PC-3 (cell line): ENCODE measurements around the gene RDH12.

Source experiments
- EZH2phosphoT487 ChIP-seq: fragments of 300-600 bp; sonication (generic); IDR thresholded peaks from 2 replicates; pipeline ENCODE4 v1.6.1; 2018; ENCODE audit warnings: mild to moderate bottlenecking, antibody characterized with exemption, low read length, borderline replicate concordance
- TF ChIP-seq, protein P1 (sequence below): fragments of 300-600 bp; sonication (generic); conservative IDR thresholded peaks from 2 replicates; pipeline ENCODE4 v1.5.1; 2017; ENCODE audit warnings: antibody characterized with exemption, low read depth, mild to moderate bottlenecking, low read length

DNA sequence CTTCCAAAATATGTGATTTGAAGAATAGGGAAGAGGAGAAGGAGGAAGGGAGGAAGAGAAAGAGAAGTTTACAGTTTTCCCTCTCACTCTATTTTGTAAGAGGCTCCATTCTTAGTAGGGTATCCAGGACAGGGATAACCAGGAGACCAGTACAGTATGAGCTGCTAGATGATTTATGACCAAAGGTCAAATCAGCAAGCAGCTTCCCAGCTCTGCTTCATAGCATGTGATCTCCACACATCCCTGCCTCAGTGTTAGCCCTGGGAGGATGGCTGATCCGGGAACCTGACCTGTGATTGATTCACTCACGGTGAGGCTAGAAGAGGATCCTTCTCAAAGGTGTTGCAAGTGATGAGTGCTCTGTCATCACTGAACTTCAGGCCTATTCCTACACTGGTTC is 16.6 kb downstream of the RDH12 start:
- TF ChIP-seq, protein P1, sequence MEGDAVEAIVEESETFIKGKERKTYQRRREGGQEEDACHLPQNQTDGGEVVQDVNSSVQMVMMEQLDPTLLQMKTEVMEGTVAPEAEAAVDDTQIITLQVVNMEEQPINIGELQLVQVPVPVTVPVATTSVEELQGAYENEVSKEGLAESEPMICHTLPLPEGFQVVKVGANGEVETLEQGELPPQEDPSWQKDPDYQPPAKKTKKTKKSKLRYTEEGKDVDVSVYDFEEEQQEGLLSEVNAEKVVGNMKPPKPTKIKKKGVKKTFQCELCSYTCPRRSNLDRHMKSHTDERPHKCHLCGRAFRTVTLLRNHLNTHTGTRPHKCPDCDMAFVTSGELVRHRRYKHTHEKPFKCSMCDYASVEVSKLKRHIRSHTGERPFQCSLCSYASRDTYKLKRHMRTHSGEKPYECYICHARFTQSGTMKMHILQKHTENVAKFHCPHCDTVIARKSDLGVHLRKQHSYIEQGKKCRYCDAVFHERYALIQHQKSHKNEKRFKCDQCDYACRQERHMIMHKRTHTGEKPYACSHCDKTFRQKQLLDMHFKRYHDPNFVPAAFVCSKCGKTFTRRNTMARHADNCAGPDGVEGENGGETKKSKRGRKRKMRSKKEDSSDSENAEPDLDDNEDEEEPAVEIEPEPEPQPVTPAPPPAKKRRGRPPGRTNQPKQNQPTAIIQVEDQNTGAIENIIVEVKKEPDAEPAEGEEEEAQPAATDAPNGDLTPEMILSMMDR: no peak
- no peak for TF ChIP-seq EZH2phosphoT487
